Activated T-cell treated with anti-CD3 and anti-CD28 coated beads, Interleukin-2, amount 50 U/mL, for 72 hours (primary cell): ENCODE measurements around the gene STXBP5. TPM values are rescaled to one million over a fixed set of nuclear protein-coding genes. Genes with fewer than 3 reads are reported as not detected.
A peak's percentile ranks its signal among the peaks of the same experiment; 100 is the strongest.
"Not testable (repeated sequence)": the region's sequence is repeated elsewhere in the genome, so short reads cannot be mapped to it uniquely, and the experiment has no call there.

Source experiments
- ATAC-seq, 2 donors: fragments of 150-1000 bp; cut with Tn5 transposase; replicated peaks in 1 of 2; 2 replicates each; pipeline ENCODE4 v1.10.0; 2021; ENCODE audit warnings: moderate library complexity in 2 of 2, mild to moderate bottlenecking in 1 of 2
- DNase-seq, 2 donors: peaks; one replicate each; pipeline ENCODE4 v3.0.0; 2021 to 2022; ENCODE audit warnings: mixed read lengths in 1 of 2
- H3K27ac Mint-ChIP-seq: one replicate; pipeline ENCODE4 v1.8.0; 2022; ENCODE audit warnings: mild to moderate bottlenecking, moderate library complexity, mixed read lengths
- H3K27me3 Mint-ChIP-seq: one replicate; pipeline ENCODE4 v1.8.0; 2022; ENCODE audit warnings: low read depth, mixed read lengths
- H3K36me3 Mint-ChIP-seq, 2 donors: one replicate each; pipeline ENCODE4 v1.8.0; 2022; ENCODE audit warnings: mixed read lengths in 2 of 2, mild to moderate bottlenecking in 1 of 2; ENCODE audit not compliant: insufficient read depth in 2 of 2
- H3K4me1 Mint-ChIP-seq: one replicate; pipeline ENCODE4 v1.8.0; 2022; ENCODE audit warnings: low read depth, mixed read lengths
- H3K4me3 Mint-ChIP-seq, 2 donors: one replicate each; pipeline ENCODE4 v1.8.0; 2022; ENCODE audit warnings: mild to moderate bottlenecking in 2 of 2, mixed read lengths in 2 of 2, moderate library complexity in 2 of 2
- H3K9me3 Mint-ChIP-seq, 2 donors: one replicate each; pipeline ENCODE4 v1.8.0; 2022; ENCODE audit warnings: mixed read lengths in 2 of 2
- total RNA-seq, 2 donors: library from RNA; stranded (reverse); gene quantifications; one replicate each; pipeline ENCODE4 v1.2.3, GENCODE V29; 2022

The STXBP5 gene
- total RNA-seq, 2 donors from 2014 or later, result 22.1 to 28.7 TPM

GRCh38 chr6:147366290-147366689 lies 162.1 kb downstream of the STXBP5 start:
- DNase-seq (no peak), ATAC-seq (no peak)
- Mint-ChIP-seq H3K9me3 (no peaks in the 10 kb centered on the region), H3K36me3 (peaks cover 0 to 14% of the 10 kb centered on the region in 2 donors), H3K27me3 (no peaks in the 10 kb centered on the region), H3K4me1 (no peaks in the 10 kb centered on the region), H3K4me3 (no peak overlapping the region), H3K27ac (no peak overlapping the region)

GRCh38 chr6:147371325-147371724 lies 167.1 kb downstream of the STXBP5 start:
- H3K9me3 Mint-ChIP-seq, result no peaks in the 10 kb centered on the region
- H3K4me1 Mint-ChIP-seq, result no peaks in the 10 kb centered on the region
- H3K4me3 Mint-ChIP-seq, result no peak overlapping the region
- no peak for ATAC-seq
- no peak overlapping the region for H3K27ac Mint-ChIP-seq
- no peak for DNase-seq
- H3K36me3 Mint-ChIP-seq, result peaks cover 2 to 12% of the 10 kb centered on the region in 2 donors
- no peaks in the 10 kb centered on the region for H3K27me3 Mint-ChIP-seq

GRCh38 chr6:147372806-147373205 lies 168.6 kb downstream of the STXBP5 start:
- H3K27ac Mint-ChIP-seq, result peak overlapping the region; percentile 48
- H3K4me3 Mint-ChIP-seq, result no peak overlapping the region
- ATAC-seq (no peak), DNase-seq (no peak)
- H3K4me1 Mint-ChIP-seq, result no peaks in the 10 kb centered on the region
- no peaks in the 10 kb centered on the region for H3K27me3 Mint-ChIP-seq
- peaks cover 2 to 15% of the 10 kb centered on the region in 2 donors for H3K36me3 Mint-ChIP-seq
- no peaks in the 10 kb centered on the region for H3K9me3 Mint-ChIP-seq

- ATAC-seq, result no peak
- peaks cover 0 to 4% of the 10 kb centered on the region in 2 donors for H3K9me3 Mint-ChIP-seq
- no peak overlapping the region for H3K27ac Mint-ChIP-seq
- no peak for DNase-seq
- H3K36me3 Mint-ChIP-seq, result peaks cover 5 to 23% of the 10 kb centered on the region in 2 donors
- H3K27me3 Mint-ChIP-seq, result no peaks in the 10 kb centered on the region
- H3K4me3 Mint-ChIP-seq, result no peak overlapping the region
- H3K4me1 Mint-ChIP-seq, result peaks cover 5% of the 10 kb centered on the region
These were observed 174.6 kb downstream of the STXBP5 start for GRCh38 chr6:147378819-147379218.

GRCh38 chr6:147380841-147381240 lies 176.6 kb downstream of the STXBP5 start:
- Mint-ChIP-seq H3K36me3 (peaks cover 9 to 21% of the 10 kb centered on the region in 2 donors), H3K4me1 (peaks cover 22% of the 10 kb centered on the region)
- not testable (repeated sequence) for DNase-seq, H3K4me3 Mint-ChIP-seq, H3K9me3 Mint-ChIP-seq, H3K27me3 Mint-ChIP-seq, ATAC-seq, H3K27ac Mint-ChIP-seq

GRCh38 chr6:147381712-147382111 lies 177.5 kb downstream of the STXBP5 start:
- Mint-ChIP-seq H3K27me3 (no peaks in the 10 kb centered on the region), H3K4me1 (peaks cover 22% of the 10 kb centered on the region), H3K27ac (peak overlapping the region; percentile 13), H3K9me3 (peaks cover 0 to 4% of the 10 kb centered on the region in 2 donors), H3K4me3 (no peak overlapping the region), H3K36me3 (peaks cover 9 to 18% of the 10 kb centered on the region in 2 donors)
- DNase-seq (no peak), ATAC-seq (no peak)

- DNase-seq (no peak), ATAC-seq (no peak)
- no peak overlapping the region for H3K4me3 Mint-ChIP-seq
- peaks cover 9 to 12% of the 10 kb centered on the region in 2 donors for H3K36me3 Mint-ChIP-seq
- peaks cover 22% of the 10 kb centered on the region for H3K4me1 Mint-ChIP-seq
- H3K27me3 Mint-ChIP-seq, result no peaks in the 10 kb centered on the region
- H3K27ac Mint-ChIP-seq, result peak overlapping the region; percentile 54
- peaks cover 0 to 4% of the 10 kb centered on the region in 2 donors for H3K9me3 Mint-ChIP-seq
These were observed 178.8 kb downstream of the STXBP5 start for GRCh38 chr6:147382945-147383554.

- Mint-ChIP-seq H3K27ac (peak overlapping the region; percentile 31), H3K36me3 (peaks cover 9 to 10% of the 10 kb centered on the region in 2 donors), H3K4me1 (peaks cover 22% of the 10 kb centered on the region), H3K9me3 (peaks cover 0 to 4% of the 10 kb centered on the region in 2 donors), H3K27me3 (no peaks in the 10 kb centered on the region), H3K4me3 (peak overlapping the region in 1 of 2 donors; percentile 26)
- no peak for DNase-seq
- peak; percentile 69 to 81 for ATAC-seq
These were observed 179.8 kb downstream of the STXBP5 start for GRCh38 chr6:147384029-147384428.

- peak overlapping the region; percentile 68 for H3K27ac Mint-ChIP-seq
- DNase-seq, result no peak
- peaks cover 8 to 9% of the 10 kb centered on the region in 2 donors for H3K36me3 Mint-ChIP-seq
- peaks cover 0 to 4% of the 10 kb centered on the region in 2 donors for H3K9me3 Mint-ChIP-seq
- H3K4me3 Mint-ChIP-seq, result peak overlapping the region in 1 of 2 donors; percentile 36
- H3K4me1 Mint-ChIP-seq, result peaks cover 22% of the 10 kb centered on the region
- peak; percentile 63 to 66 for ATAC-seq
- H3K27me3 Mint-ChIP-seq, result no peaks in the 10 kb centered on the region
These were observed 180.8 kb downstream of the STXBP5 start for GRCh38 chr6:147384737-147385710.

GRCh38 chr6:147389463-147389862 lies 185.2 kb downstream of the STXBP5 start:
- DNase-seq (no peak), ATAC-seq (no peak)
- peaks cover 0 to 3% of the 10 kb centered on the region in 2 donors for H3K36me3 Mint-ChIP-seq
- no peak overlapping the region for H3K4me3 Mint-ChIP-seq
- peaks cover 18% of the 10 kb centered on the region for H3K4me1 Mint-ChIP-seq
- H3K9me3 Mint-ChIP-seq, result no peaks in the 10 kb centered on the region
- no peaks in the 10 kb centered on the region for H3K27me3 Mint-ChIP-seq
- no peak overlapping the region for H3K27ac Mint-ChIP-seq

- Mint-ChIP-seq H3K4me3 (no peak overlapping the region), H3K27me3 (no peaks in the 10 kb centered on the region), H3K9me3 (no peaks in the 10 kb centered on the region), H3K4me1 (peaks cover 5% of the 10 kb centered on the region), H3K36me3 (no peaks in the 10 kb centered on the region), H3K27ac (no peak overlapping the region)
- ATAC-seq, result no peak
- DNase-seq, result no peak
These were observed 186.8 kb downstream of the STXBP5 start for GRCh38 chr6:147390909-147391536.

GRCh38 chr6:147392917-147393625 lies 188.9 kb downstream of the STXBP5 start:
- H3K27ac Mint-ChIP-seq, result no peak overlapping the region
- H3K36me3 Mint-ChIP-seq, result no peaks in the 10 kb centered on the region
- DNase-seq (no peak), ATAC-seq (no peak)
- H3K4me3 Mint-ChIP-seq, result no peak overlapping the region
- H3K27me3 Mint-ChIP-seq, result no peaks in the 10 kb centered on the region
- no peaks in the 10 kb centered on the region for H3K9me3 Mint-ChIP-seq
- peaks cover 5% of the 10 kb centered on the region for H3K4me1 Mint-ChIP-seq
